ENCODE results near the gene LDHAL6A. TPM values are rescaled to one million over a fixed set of nuclear protein-coding genes. Genes with fewer than 3 reads are reported as not detected.
A peak's percentile ranks its signal among the peaks of the same experiment; 100 is the strongest.

Gene LDHAL6A
- total and polyA plus RNA-seq, 2 of the 13 experiments (the other 11 are each of a cell fraction or from before 2014, with no cell fraction given): not detected

- TF ChIP-seq ZNF318 (CRISPR knock-in tag; IDR thresholded peaks at IDR 0.05) (peak; percentile 46; the same call in 1 of the 2 replicates), ZNF432 (CRISPR knock-in tag; IDR thresholded peaks at IDR 0.05; ENCODE audit: borderline replicate concordance) (no peak), ARNT2 (CRISPR knock-in tag; IDR thresholded peaks at IDR 0.05; ENCODE audit: low read depth) (0 out of 2 replicates have a peak, but pooled peaks have one; percentile 46), PPARG (CRISPR knock-in tag; conservative IDR thresholded peaks at IDR 0.05) (no peak), CREB1 (IDR thresholded peaks at IDR 0.05) (no peak), CREB1 (CRISPR knock-in tag; IDR thresholded peaks at IDR 0.05) (no peak), ZHX2 (IDR thresholded peaks at IDR 0.05; ENCODE audit: low read depth) (no peak), ZHX2 (CRISPR knock-in tag; IDR thresholded peaks at IDR 0.05; ENCODE audit: borderline replicate concordance) (no peak), REL (CRISPR knock-in tag; conservative IDR thresholded peaks at IDR 0.05) (no peak), ZNF12 (CRISPR knock-in tag; IDR thresholded peaks at IDR 0.05) (no peak), FOSL2 (CRISPR knock-in tag; IDR thresholded peaks at IDR 0.05) (no peak), ZNF281 (CRISPR knock-in tag; IDR thresholded peaks at IDR 0.05; ENCODE audit: borderline replicate concordance) (no peak)
Observed at GRCh38 chr11:18408558-18409291, 46.9 kb upstream of the LDHAL6A start (continued).

Measured in HepG2 (cell line).